GM12891 (cell line): ENCODE data around the gene RIN3.

Source experiments
- DNase-seq: peaks from one replicate; pipeline ENCODE4 v3.0.0; 2011; ENCODE audit warnings: low spot score; ENCODE audit not compliant: insufficient read length
- FAIRE-seq: peaks from 2 replicates; lab custom pipeline; 2011; peaks lifted over from hg19 to GRCh38; lab: Jason Lieb, UNC
- PAX5 ChIP-seq: IDR thresholded peaks from 2 replicates; pipeline ENCODE4 v1.6.1; 2011; ENCODE audit warnings: low read length, moderate library complexity, mild to moderate bottlenecking; ENCODE audit not compliant: insufficient read depth, severe bottlenecking
- POLR2A ChIP-seq: IDR thresholded peaks from 2 replicates; pipeline ENCODE4 v1.6.1; 2011; ENCODE audit warnings: low read depth, low read length, control low read depth
- POLR2AphosphoS5 ChIP-seq: IDR thresholded peaks from 2 replicates; pipeline ENCODE4 v1.6.1; 2011; ENCODE audit warnings: low read depth, low read length, control low read depth
- POU2F2 ChIP-seq: IDR thresholded peaks from 2 replicates; pipeline ENCODE4 v1.6.1; 2011; ENCODE audit warnings: low read depth, mild to moderate bottlenecking, control low read depth, low read length, moderate library complexity
- SPI1 ChIP-seq: IDR thresholded peaks from 2 replicates; pipeline ENCODE4 v1.6.1; 2011; ENCODE audit warnings: low read depth, low read length, control low read depth
- TAF1 ChIP-seq: IDR thresholded peaks from 2 replicates; pipeline ENCODE4 v1.6.1; 2011; ENCODE audit warnings: low read depth, low read length, control low read depth

Gene RIN3

GRCh38 chr14:92688434-92689375 is 175.1 kb downstream of the RIN3 start:
- no peak for DNase-seq
- FAIRE-seq, result no peak

GRCh38 chr14:92690171-92691011 is 176.8 kb downstream of the RIN3 start:
- FAIRE-seq (peak; percentile 87), DNase-seq (no peak)
- TF ChIP-seq POLR2A (no peak), SPI1 (no peak), PAX5 (no peak), POU2F2 (no peak), POLR2AphosphoS5 (no peak), TAF1 (no peak)

More at GRCh38 chr14:92688434-92689375, 175.1 kb downstream of the RIN3 start:
- TF ChIP-seq POLR2A (no peak), POU2F2 (no peak), TAF1 (no peak), POLR2AphosphoS5 (no peak), PAX5 (no peak), SPI1 (no peak)

- no peak for TF ChIP-seq POLR2AphosphoS5
- TF ChIP-seq SPI1, result no peak
- TF ChIP-seq POU2F2, result no peak
- no peak for TF ChIP-seq POLR2A
- TF ChIP-seq TAF1, result no peak
- TF ChIP-seq PAX5, result no peak
- DNase-seq (no peak), FAIRE-seq (no peak)
Observed at GRCh38 chr14:92692822-92693226, 179.2 kb downstream of the RIN3 start.

- TF ChIP-seq POLR2A, result no peak
- no peak for TF ChIP-seq POU2F2
- no peak for TF ChIP-seq PAX5
- TF ChIP-seq TAF1, result no peak
- no peak for TF ChIP-seq SPI1
- no peak for TF ChIP-seq POLR2AphosphoS5
- FAIRE-seq, result no peak
- DNase-seq, result no peak
Observed at GRCh38 chr14:92693998-92694795, 180.6 kb downstream of the RIN3 start.

- DNase-seq (no peak), FAIRE-seq (no peak)
- TF ChIP-seq POLR2AphosphoS5 (no peak), POLR2A (no peak), SPI1 (no peak), POU2F2 (no peak), TAF1 (no peak), PAX5 (no peak)
Observed at GRCh38 chr14:92694807-92695206, 181.2 kb downstream of the RIN3 start.

- FAIRE-seq (no peak), DNase-seq (no peak)
- no peak for TF ChIP-seq SPI1
- TF ChIP-seq TAF1, result no peak
- TF ChIP-seq PAX5, result no peak
- TF ChIP-seq POLR2A, result no peak
- no peak for TF ChIP-seq POLR2AphosphoS5
- no peak for TF ChIP-seq POU2F2
Observed at GRCh38 chr14:92695562-92695961, 182.0 kb downstream of the RIN3 start.

GRCh38 chr14:92696366-92696765 is 182.8 kb downstream of the RIN3 start:
- TF ChIP-seq POLR2AphosphoS5 (no peak), SPI1 (no peak), PAX5 (no peak), POLR2A (no peak), TAF1 (no peak), POU2F2 (no peak)
- no peak for FAIRE-seq
- no peak for DNase-seq

GRCh38 chr14:92698393-92698792 is 184.8 kb downstream of the RIN3 start:
- no peak for FAIRE-seq
- TF ChIP-seq POLR2A (no peak), POU2F2 (no peak)
- DNase-seq, result no peak
